Liver (tissue), 9 donors: ENCODE measurements around the gene RAVER1. TPM values are rescaled to one million over a fixed set of nuclear protein-coding genes. Genes with fewer than 3 reads are reported as not detected.

ENCODE experiments used
- DNase-seq: peaks from one replicate; pipeline ENCODE4 v3.0.0-alpha.2; 2017; ENCODE audit warnings: low spot score
- H3K27ac ChIP-seq, 2 donors: one replicate each; pipeline ENCODE4 v1.7.0; 2013; ENCODE audit warnings: inconsistent platforms in 2 of 2, low read length in 2 of 2, control low read depth in 1 of 2, low read depth in 1 of 2, mild to moderate bottlenecking in 1 of 2
- H3K27me3 ChIP-seq, 4 donors: one replicate each; pipeline versions ENCODE4 v1.6.1 to v1.7.0; 2013; ENCODE audit warnings: low read length in 3 of 4, inconsistent platforms in 1 of 4, mild to moderate bottlenecking in 1 of 4, moderate library complexity in 1 of 4; ENCODE audit not compliant: control insufficient read depth in 4 of 4, insufficient read depth in 4 of 4
- H3K36me3 ChIP-seq, 4 donors: one replicate each; pipeline versions ENCODE4 v1.6.1 to v1.7.0; 2013; ENCODE audit warnings: low read length in 3 of 4, mild to moderate bottlenecking in 3 of 4, low read depth in 1 of 4, moderate library complexity in 1 of 4; ENCODE audit not compliant: control insufficient read depth in 4 of 4, insufficient read depth in 3 of 4
- H3K4me1 ChIP-seq, 4 donors: one replicate each; pipeline versions ENCODE4 v1.6.1 to v1.7.0; 2013; ENCODE audit warnings: low read length in 3 of 4, mild to moderate bottlenecking in 3 of 4, moderate library complexity in 1 of 4; ENCODE audit not compliant: control insufficient read depth in 4 of 4, insufficient read depth in 4 of 4
- H3K4me3 ChIP-seq, 3 donors: one replicate each; pipeline versions ENCODE4 v1.6.1 to v1.7.0; 2013; ENCODE audit warnings: low read length in 3 of 3, control low read depth in 1 of 3, low read depth in 1 of 3, mild to moderate bottlenecking in 1 of 3
- H3K9ac ChIP-seq, 2 donors: one replicate each; pipeline ENCODE4 v1.7.0; 2013; ENCODE audit warnings: low read length in 2 of 2, mild to moderate bottlenecking in 2 of 2, moderate library complexity in 2 of 2, control low read depth in 1 of 2, low read depth in 1 of 2
- H3K9me3 ChIP-seq, 4 donors: one replicate each; pipeline versions ENCODE4 v1.6.1 to v1.7.0; 2013; ENCODE audit warnings: low read length in 3 of 4; ENCODE audit not compliant: control insufficient read depth in 4 of 4
- ATF3 ChIP-seq: IDR thresholded peaks from 2 replicates; pipeline ENCODE4 v1.6.1; 2016; ENCODE audit warnings: antibody characterized with exemption
- EGR1 ChIP-seq, 2 donors: IDR thresholded peaks; 2 replicates each; pipeline ENCODE4 v1.6.1; 2016 to 2018; ENCODE audit warnings: antibody characterized with exemption in 2 of 2, low read depth in 2 of 2
- FOXA1 ChIP-seq: IDR thresholded peaks from 2 replicates; pipeline ENCODE4 v1.6.1; 2016; ENCODE audit warnings: antibody characterized with exemption
- FOXA2 ChIP-seq: IDR thresholded peaks from 2 replicates; pipeline ENCODE4 v1.6.1; 2016; ENCODE audit warnings: antibody characterized with exemption
- GABPA ChIP-seq, 2 donors: IDR thresholded peaks in 1 of 2; conservative IDR thresholded peaks in 1 of 2; 2 replicates each; pipeline ENCODE4 v1.6.1; 2016; ENCODE audit warnings: antibody characterized with exemption in 2 of 2, mild to moderate bottlenecking in 1 of 2, moderate library complexity in 1 of 2
- HNF4A ChIP-seq, 2 donors: conservative IDR thresholded peaks; 2 replicates each; pipeline ENCODE4 v1.6.1; 2016; ENCODE audit warnings: antibody characterized with exemption in 2 of 2, mild to moderate bottlenecking in 2 of 2
- HNF4G ChIP-seq: IDR thresholded peaks from 2 replicates; pipeline ENCODE4 v1.6.1; 2016; ENCODE audit warnings: antibody characterized with exemption
- JUND ChIP-seq, 2 donors: IDR thresholded peaks; 2 replicates each; pipeline ENCODE4 v1.6.1; 2016; ENCODE audit warnings: antibody characterized with exemption in 2 of 2
- NR2F2 ChIP-seq: IDR thresholded peaks from 2 replicates; pipeline ENCODE4 v1.6.1; 2016; ENCODE audit warnings: antibody characterized with exemption
- RAD21 ChIP-seq, 2 donors: IDR thresholded peaks; 2 replicates each; pipeline ENCODE4 v1.6.1; 2016; ENCODE audit warnings: antibody characterized with exemption in 2 of 2, mild to moderate bottlenecking in 2 of 2
- REST ChIP-seq: IDR thresholded peaks from 2 replicates; pipeline ENCODE4 v1.6.1; 2016; ENCODE audit warnings: antibody characterized with exemption, mild to moderate bottlenecking
- RXRA ChIP-seq, 2 donors: IDR thresholded peaks; 2 replicates each; pipeline ENCODE4 v1.6.1; 2017 to 2018; ENCODE audit warnings: antibody characterized with exemption in 2 of 2, mild to moderate bottlenecking in 1 of 2
- SP1 ChIP-seq: IDR thresholded peaks from 2 replicates; pipeline ENCODE4 v1.6.1; 2018; ENCODE audit warnings: antibody characterized with exemption, mild to moderate bottlenecking
- TAF1 ChIP-seq: conservative IDR thresholded peaks from 2 replicates; pipeline ENCODE4 v1.6.1; 2016; ENCODE audit warnings: antibody characterized with exemption, mild to moderate bottlenecking
- YY1 ChIP-seq: IDR thresholded peaks from 2 replicates; pipeline ENCODE4 v1.6.1; 2016; ENCODE audit warnings: antibody characterized with exemption, mild to moderate bottlenecking
- WGBS: extraction: QIAGEN DNeasy Blood & Tissue Kit; methylation state at CpG from one replicate; pipeline ENCODE4 v1.1.7; 2013; 5-methylcytosine and 5-hydroxymethylcytosine counted together
- polyA plus RNA-seq, 2 donors: library from polyadenylated mRNA; stranded (reverse) in 1 of 2; unstranded in 1 of 2; fragments of 200-250 nt in 1 of 2; fragments of >200 nt in 1 of 2; fragmentation: Nextera tagmentation in 1 of 2; extraction: Ambion mirVana in 1 of 2; gene quantifications; one replicate each; pipeline versions ENCODE4 v1.2.1 to v1.2.3, GENCODE V29; 2013 to 2015
- total RNA-seq, 2 donors: library from RNA; depleted of rRNA; stranded (reverse); fragments of >200 nt; gene quantifications; one replicate each; pipeline ENCODE4 v1.2.3, GENCODE V29; 2014
- TF ChIP-seq, protein P1 (sequence below): fragments of 150-350 bp; IDR thresholded peaks from 2 replicates; pipeline ENCODE4 v1.5.1; 2017; ENCODE audit warnings: improper control_type of control experiment, low read depth, low read length; ENCODE audit not compliant: missing input control
- TF ChIP-seq, protein P2 (sequence below): IDR thresholded peaks from 2 replicates; pipeline ENCODE4 v1.6.1; 2016; ENCODE audit warnings: antibody characterized with exemption
- TF ChIP-seq, protein P3 (sequence below): IDR thresholded peaks from 2 replicates; pipeline ENCODE4 v1.6.1; 2016; ENCODE audit warnings: antibody characterized with exemption
- donor health status: healthy.
- donor health status: healthy.
- donor health status: healthy.
- donor health status: healthy.
- donor health status: healthy.

RAVER1 gene
- total and polyA plus RNA-seq, 4 donors, result 2.1 to 13.6 (median 6.2) TPM

GRCh38 chr19:10325732-10326131 is 7.6 kb downstream of the RAVER1 start:
- Histone ChIP-seq H3K9ac (no peak overlapping the region), H3K27me3 (no peaks in the 10 kb centered on the region), H3K9me3 (no peaks in the 10 kb centered on the region), H3K27ac (no peak overlapping the region), H3K4me3 (no peak overlapping the region), H3K36me3 (peaks cover 19 to 76% (median 37%) of the 10 kb centered on the region in 4 donors), H3K4me1 (peaks cover 0 to 10% (median 5%) of the 10 kb centered on the region in 4 donors)
- TF ChIP-seq, protein P1, sequence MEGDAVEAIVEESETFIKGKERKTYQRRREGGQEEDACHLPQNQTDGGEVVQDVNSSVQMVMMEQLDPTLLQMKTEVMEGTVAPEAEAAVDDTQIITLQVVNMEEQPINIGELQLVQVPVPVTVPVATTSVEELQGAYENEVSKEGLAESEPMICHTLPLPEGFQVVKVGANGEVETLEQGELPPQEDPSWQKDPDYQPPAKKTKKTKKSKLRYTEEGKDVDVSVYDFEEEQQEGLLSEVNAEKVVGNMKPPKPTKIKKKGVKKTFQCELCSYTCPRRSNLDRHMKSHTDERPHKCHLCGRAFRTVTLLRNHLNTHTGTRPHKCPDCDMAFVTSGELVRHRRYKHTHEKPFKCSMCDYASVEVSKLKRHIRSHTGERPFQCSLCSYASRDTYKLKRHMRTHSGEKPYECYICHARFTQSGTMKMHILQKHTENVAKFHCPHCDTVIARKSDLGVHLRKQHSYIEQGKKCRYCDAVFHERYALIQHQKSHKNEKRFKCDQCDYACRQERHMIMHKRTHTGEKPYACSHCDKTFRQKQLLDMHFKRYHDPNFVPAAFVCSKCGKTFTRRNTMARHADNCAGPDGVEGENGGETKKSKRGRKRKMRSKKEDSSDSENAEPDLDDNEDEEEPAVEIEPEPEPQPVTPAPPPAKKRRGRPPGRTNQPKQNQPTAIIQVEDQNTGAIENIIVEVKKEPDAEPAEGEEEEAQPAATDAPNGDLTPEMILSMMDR, result no peak
- TF ChIP-seq JUND (IDR thresholded peaks at IDR 0.05) (no peak), NR2F2 (peak; percentile 84), EGR1 (IDR thresholded peaks at IDR 0.05; ENCODE audit: low read depth in 2 of 2) (no peak), HNF4A (conservative IDR thresholded peaks at IDR 0.05) (peak; percentile 33 to 47), GABPA (IDR thresholded peaks at IDR 0.05 in 1 of 2, conservative IDR thresholded peaks at IDR 0.05 in 1 of 2) (no peak), HNF4G (no peak), RXRA (IDR thresholded peaks at IDR 0.05) (peak; percentile 68 to 73), YY1 (no peak), ATF3 (no peak), REST (no peak), FOXA2 (no peak), RAD21 (IDR thresholded peaks at IDR 0.05) (no peak), TAF1 (no peak), SP1 (peak; percentile 11), FOXA1 (no peak)
- TF ChIP-seq, protein P2, sequence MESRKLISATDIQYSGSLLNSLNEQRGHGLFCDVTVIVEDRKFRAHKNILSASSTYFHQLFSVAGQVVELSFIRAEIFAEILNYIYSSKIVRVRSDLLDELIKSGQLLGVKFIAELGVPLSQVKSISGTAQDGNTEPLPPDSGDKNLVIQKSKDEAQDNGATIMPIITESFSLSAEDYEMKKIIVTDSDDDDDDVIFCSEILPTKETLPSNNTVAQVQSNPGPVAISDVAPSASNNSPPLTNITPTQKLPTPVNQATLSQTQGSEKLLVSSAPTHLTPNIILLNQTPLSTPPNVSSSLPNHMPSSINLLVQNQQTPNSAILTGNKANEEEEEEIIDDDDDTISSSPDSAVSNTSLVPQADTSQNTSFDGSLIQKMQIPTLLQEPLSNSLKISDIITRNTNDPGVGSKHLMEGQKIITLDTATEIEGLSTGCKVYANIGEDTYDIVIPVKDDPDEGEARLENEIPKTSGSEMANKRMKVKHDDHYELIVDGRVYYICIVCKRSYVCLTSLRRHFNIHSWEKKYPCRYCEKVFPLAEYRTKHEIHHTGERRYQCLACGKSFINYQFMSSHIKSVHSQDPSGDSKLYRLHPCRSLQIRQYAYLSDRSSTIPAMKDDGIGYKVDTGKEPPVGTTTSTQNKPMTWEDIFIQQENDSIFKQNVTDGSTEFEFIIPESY, result no peak
- TF ChIP-seq, protein P3, sequence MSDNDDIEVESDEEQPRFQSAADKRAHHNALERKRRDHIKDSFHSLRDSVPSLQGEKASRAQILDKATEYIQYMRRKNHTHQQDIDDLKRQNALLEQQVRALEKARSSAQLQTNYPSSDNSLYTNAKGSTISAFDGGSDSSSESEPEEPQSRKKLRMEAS, result no peak
- DNase-seq, result no peak
- 77% methylated on average over 8 of the region's 8 CpGs for WGBS
